ENCODE measurements around the gene SMARCA1.
"Not testable (repeated sequence)": the region's sequence is repeated elsewhere in the genome, so short reads cannot be mapped to it uniquely, and the experiment has no call there.

DNA sequence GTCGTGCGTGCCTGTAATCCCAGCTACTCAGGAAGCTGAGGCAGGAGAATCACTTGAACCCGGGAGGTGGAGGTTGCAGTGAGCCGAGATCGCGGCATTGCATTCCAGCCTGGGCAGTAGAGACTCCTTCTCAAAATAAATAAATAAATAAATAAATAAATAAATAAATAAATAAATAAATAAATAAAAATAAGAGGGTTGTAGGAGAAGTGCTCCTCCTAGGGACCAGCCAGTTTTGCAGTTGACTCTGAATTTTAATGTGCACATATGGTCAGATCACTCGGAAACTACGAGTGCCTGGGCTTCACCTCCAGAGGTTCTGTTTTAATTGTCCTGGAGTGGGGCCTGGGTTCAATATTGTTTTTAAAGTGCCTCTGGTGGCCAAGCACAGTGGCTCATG lies 31.5 kb upstream of the SMARCA1 start:
- not testable (repeated sequence) for TF ChIP-seq HMG20B (CRISPR knock-in tag; conservative IDR thresholded peaks at IDR 0.05); IKZF1 (IDR thresholded peaks at IDR 0.05); POLR2A (IDR thresholded peaks at IDR 0.05; ENCODE audit: insufficient read depth in 1 of 2, low read depth in 2 of 2, low read length in 2 of 2); ZFP37 (CRISPR knock-in tag; IDR thresholded peaks at IDR 0.05; ENCODE audit: borderline replicate concordance); ZNF614 (CRISPR knock-in tag; IDR thresholded peaks at IDR 0.05; ENCODE audit: borderline replicate concordance); TAF1 (CRISPR knock-in tag; IDR thresholded peaks at IDR 0.05); ZNF124 (CRISPR knock-in tag; IDR thresholded peaks at IDR 0.05); EZH2 (conservative IDR thresholded peaks at IDR 0.05; ENCODE audit: low read depth, low read length); RXRA (CRISPR knock-in tag; IDR thresholded peaks at IDR 0.05)
- TF ChIP-seq, protein P1, sequence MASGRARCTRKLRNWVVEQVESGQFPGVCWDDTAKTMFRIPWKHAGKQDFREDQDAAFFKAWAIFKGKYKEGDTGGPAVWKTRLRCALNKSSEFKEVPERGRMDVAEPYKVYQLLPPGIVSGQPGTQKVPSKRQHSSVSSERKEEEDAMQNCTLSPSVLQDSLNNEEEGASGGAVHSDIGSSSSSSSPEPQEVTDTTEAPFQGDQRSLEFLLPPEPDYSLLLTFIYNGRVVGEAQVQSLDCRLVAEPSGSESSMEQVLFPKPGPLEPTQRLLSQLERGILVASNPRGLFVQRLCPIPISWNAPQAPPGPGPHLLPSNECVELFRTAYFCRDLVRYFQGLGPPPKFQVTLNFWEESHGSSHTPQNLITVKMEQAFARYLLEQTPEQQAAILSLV (CRISPR knock-in tag; IDR thresholded peaks at IDR 0.05; ENCODE audit: borderline replicate concordance), result not testable (repeated sequence)
- TF ChIP-seq, protein P2, sequence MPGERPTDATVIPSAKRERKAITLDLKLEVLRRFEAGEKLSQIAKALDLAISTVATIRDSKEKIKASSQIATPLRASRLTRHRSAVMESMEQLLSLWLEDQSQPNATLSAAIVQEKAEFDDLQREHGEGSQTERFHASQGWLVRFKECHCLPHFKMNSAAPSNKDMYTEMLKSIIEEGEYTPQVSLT (CRISPR knock-in tag; IDR thresholded peaks at IDR 0.05; ENCODE audit: borderline replicate concordance, low read depth), result not testable (repeated sequence)
